Endothelial cell of umbilical vein (primary cell): ENCODE measurements around the gene VIT.

ENCODE experiments used
- POLR2A ChIP-seq: IDR thresholded peaks from 2 replicates; pipeline ENCODE4 v1.6.1; 2012; ENCODE audit warnings: low read depth, mild to moderate bottlenecking, control low read depth, low read length
- POLR2AphosphoS5 ChIP-seq: IDR thresholded peaks from 2 replicates; pipeline ENCODE4 v1.6.1; 2012; ENCODE audit warnings: low read depth, mild to moderate bottlenecking, control low read depth, low read length, moderate library complexity; ENCODE audit not compliant: insufficient read depth
- TF ChIP-seq, protein P1 (sequence below), 2 donors: IDR thresholded peaks; 1 replicate in 1 of 2; 2 replicates in 1 of 2; pipeline ENCODE4 v1.5.1; 2011; ENCODE audit warnings: low read length in 2 of 2, mild to moderate bottlenecking in 2 of 2, moderate library complexity in 2 of 2, control low read depth in 1 of 2, inconsistent platforms in 1 of 2, low read depth in 1 of 2; ENCODE audit not compliant: insufficient read depth in 1 of 2; ENCODE audit errors: extremely low read depth in 1 of 2

DNA sequence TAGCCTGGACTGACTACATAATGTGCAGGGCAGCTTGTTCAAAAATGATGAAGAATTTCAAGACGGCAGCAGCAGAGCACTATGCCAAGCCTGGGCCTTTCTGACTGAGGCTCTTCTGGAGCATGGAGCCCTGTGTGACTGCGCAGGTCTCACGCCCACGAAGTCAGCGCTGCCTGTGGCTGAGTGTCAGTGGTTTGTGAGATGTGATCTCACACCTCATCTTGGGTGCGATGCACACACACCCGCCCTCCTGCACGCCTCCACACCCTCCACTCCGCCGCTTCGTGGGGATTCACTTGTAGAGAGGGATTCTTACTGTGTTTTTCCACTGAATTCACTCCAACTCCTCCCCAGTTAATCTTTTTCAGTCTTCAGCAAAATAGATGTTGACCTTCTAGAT is 103.9 kb downstream of the VIT start:
- no peak for TF ChIP-seq POLR2A
- TF ChIP-seq POLR2AphosphoS5, result no peak
- TF ChIP-seq, protein P1, sequence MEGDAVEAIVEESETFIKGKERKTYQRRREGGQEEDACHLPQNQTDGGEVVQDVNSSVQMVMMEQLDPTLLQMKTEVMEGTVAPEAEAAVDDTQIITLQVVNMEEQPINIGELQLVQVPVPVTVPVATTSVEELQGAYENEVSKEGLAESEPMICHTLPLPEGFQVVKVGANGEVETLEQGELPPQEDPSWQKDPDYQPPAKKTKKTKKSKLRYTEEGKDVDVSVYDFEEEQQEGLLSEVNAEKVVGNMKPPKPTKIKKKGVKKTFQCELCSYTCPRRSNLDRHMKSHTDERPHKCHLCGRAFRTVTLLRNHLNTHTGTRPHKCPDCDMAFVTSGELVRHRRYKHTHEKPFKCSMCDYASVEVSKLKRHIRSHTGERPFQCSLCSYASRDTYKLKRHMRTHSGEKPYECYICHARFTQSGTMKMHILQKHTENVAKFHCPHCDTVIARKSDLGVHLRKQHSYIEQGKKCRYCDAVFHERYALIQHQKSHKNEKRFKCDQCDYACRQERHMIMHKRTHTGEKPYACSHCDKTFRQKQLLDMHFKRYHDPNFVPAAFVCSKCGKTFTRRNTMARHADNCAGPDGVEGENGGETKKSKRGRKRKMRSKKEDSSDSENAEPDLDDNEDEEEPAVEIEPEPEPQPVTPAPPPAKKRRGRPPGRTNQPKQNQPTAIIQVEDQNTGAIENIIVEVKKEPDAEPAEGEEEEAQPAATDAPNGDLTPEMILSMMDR (IDR thresholded peaks at IDR 0.05; ENCODE audit: extremely low read depth in 1 of 2, insufficient read depth in 1 of 2, low read depth in 1 of 2, low read length in 2 of 2), result no peak
